Measurements from ENCODE around the gene GNB1.
"Not testable (repeated sequence)": the region's sequence is repeated elsewhere in the genome, so short reads cannot be mapped to it uniquely, and the experiment has no call there.

Gene GNB1

GRCh38 chr1:1890506-1891348, at the start of gene GNB1:
GNB1 (minus strand) TSS chr1:1891087; CDS start chr1:1825453, 65,634 bp downstream.
- DNase-seq (ENCODE audit: low spot score): peak; percentile 95

- no peak for DNase-seq (ENCODE audit: low spot score)
Observed at GRCh38 chr1:1940123-1940425, 49.2 kb upstream of the GNB1 start.

GRCh38 chr1:1939296-1940122, 48.6 kb upstream of the GNB1 start:
- no peak for DNase-seq (ENCODE audit: low spot score)

- no peak for DNase-seq (ENCODE audit: low spot score)
Observed at GRCh38 chr1:1938613-1939295, 47.9 kb upstream of the GNB1 start.

GRCh38 chr1:1938276-1938573, 47.3 kb upstream of the GNB1 start:
- no peak for DNase-seq (ENCODE audit: low spot score)

- no peak for DNase-seq (ENCODE audit: low spot score)
Observed at GRCh38 chr1:1937549-1938275, 46.8 kb upstream of the GNB1 start.

- no peak for DNase-seq (ENCODE audit: low spot score)
Observed at GRCh38 chr1:1937061-1937460, 46.2 kb upstream of the GNB1 start.

- DNase-seq (ENCODE audit: low spot score): not testable (repeated sequence)
Observed at GRCh38 chr1:1934848-1935247, 44.0 kb upstream of the GNB1 start.

- DNase-seq (ENCODE audit: low spot score): no peak
Observed at GRCh38 chr1:1929639-1930545, 39.0 kb upstream of the GNB1 start.

GRCh38 chr1:1929102-1929638, 38.3 kb upstream of the GNB1 start:
- DNase-seq (ENCODE audit: low spot score): no peak

GRCh38 chr1:1928231-1929101, 37.6 kb upstream of the GNB1 start:
- no peak for DNase-seq (ENCODE audit: low spot score)

- no peak for DNase-seq (ENCODE audit: low spot score)
Observed at GRCh38 chr1:1927751-1928150, 36.9 kb upstream of the GNB1 start.

GRCh38 chr1:1926886-1927660, 36.2 kb upstream of the GNB1 start:
- DNase-seq (ENCODE audit: low spot score): no peak

GRCh38 chr1:1926346-1926811, 35.5 kb upstream of the GNB1 start:
- no peak for DNase-seq (ENCODE audit: low spot score)

- no peak for DNase-seq (ENCODE audit: low spot score)
Observed at GRCh38 chr1:1925437-1926345, 34.8 kb upstream of the GNB1 start.

- DNase-seq (ENCODE audit: low spot score): no peak
Observed at GRCh38 chr1:1924849-1925248, 34.0 kb upstream of the GNB1 start.

- DNase-seq (ENCODE audit: low spot score): no peak
Observed at GRCh38 chr1:1924386-1924785, 33.5 kb upstream of the GNB1 start.

All from HuH-7.5 (cell line).